NB4 (cell line): ENCODE measurements around the gene TRPT1.

Experiments
- MYC ChIP-seq: IDR thresholded peaks from 2 replicates; pipeline ENCODE4 v1.6.1; 2011; ENCODE audit warnings: low read depth, low read length
- POLR2A ChIP-seq: IDR thresholded peaks from 2 replicates; pipeline ENCODE4 v1.6.1; 2011; ENCODE audit warnings: mild to moderate bottlenecking; ENCODE audit not compliant: insufficient read length; ENCODE audit errors: extremely low read depth
- TF ChIP-seq, protein P1 (sequence below): IDR thresholded peaks from one replicate; pipeline ENCODE4 v1.5.1; 2012; ENCODE audit warnings: low read depth, low read length
- TF ChIP-seq, protein P2 (sequence below): IDR thresholded peaks from 2 replicates; pipeline ENCODE4 v1.6.1; 2011; ENCODE audit warnings: low read depth, low read length

DNA sequence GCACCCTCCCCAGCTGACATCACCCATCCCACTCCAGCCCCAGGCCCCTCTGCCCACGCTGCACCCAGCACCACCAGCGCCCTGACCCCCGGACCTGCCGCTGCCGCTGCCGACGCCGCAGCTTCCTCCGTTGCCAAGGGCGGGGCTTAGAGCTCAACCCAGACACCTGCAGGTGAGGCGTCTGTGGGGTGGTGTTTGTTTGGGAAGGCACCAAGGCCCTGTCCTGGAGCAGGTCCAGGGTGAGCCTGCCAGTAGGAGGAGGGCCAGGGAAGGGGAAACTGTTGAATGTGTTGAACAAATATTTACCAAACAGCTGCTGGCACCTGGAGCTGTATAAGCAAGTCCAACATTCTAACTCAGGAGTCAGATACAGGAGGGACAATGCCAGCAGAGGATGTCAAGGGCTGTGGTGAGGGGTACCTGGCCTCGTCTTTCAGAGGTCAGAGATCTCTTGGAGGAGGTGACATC is 11.5 kb upstream of the TRPT1 start:
- TF ChIP-seq POLR2A (no peak), MYC (no peak)
- TF ChIP-seq, protein P1, sequence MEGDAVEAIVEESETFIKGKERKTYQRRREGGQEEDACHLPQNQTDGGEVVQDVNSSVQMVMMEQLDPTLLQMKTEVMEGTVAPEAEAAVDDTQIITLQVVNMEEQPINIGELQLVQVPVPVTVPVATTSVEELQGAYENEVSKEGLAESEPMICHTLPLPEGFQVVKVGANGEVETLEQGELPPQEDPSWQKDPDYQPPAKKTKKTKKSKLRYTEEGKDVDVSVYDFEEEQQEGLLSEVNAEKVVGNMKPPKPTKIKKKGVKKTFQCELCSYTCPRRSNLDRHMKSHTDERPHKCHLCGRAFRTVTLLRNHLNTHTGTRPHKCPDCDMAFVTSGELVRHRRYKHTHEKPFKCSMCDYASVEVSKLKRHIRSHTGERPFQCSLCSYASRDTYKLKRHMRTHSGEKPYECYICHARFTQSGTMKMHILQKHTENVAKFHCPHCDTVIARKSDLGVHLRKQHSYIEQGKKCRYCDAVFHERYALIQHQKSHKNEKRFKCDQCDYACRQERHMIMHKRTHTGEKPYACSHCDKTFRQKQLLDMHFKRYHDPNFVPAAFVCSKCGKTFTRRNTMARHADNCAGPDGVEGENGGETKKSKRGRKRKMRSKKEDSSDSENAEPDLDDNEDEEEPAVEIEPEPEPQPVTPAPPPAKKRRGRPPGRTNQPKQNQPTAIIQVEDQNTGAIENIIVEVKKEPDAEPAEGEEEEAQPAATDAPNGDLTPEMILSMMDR, result no peak
- TF ChIP-seq, protein P2, sequence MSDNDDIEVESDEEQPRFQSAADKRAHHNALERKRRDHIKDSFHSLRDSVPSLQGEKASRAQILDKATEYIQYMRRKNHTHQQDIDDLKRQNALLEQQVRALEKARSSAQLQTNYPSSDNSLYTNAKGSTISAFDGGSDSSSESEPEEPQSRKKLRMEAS, result no peak
